Activated CD8-positive, alpha-beta memory T cell treated with anti-CD3 and anti-CD28 coated beads for 36 hours (primary cell): Measurements from ENCODE around the gene GPX3. TPM values are rescaled to one million over a fixed set of nuclear protein-coding genes. Genes with fewer than 3 reads are reported as not detected.

Experiments used
- CTCF ChIA-PET: fragments of 350-600 bp; sonication (Branson Sonifier 250); formaldehyde crosslinking; loops from one replicate; lab custom pipeline; 2021; ENCODE audit warnings: antibody characterized with exemption; lab: Charles Lee
- POLR2A ChIA-PET: fragments of 350-600 bp; sonication (Branson Sonifier 250); formaldehyde crosslinking; loops from one replicate; lab custom pipeline; 2021; ENCODE audit warnings: antibody characterized with exemption; lab: Charles Lee
- total RNA-seq, 2 experiments: library from RNA; stranded (reverse); gene quantifications; one replicate each; pipeline ENCODE4 v1.2.3, GENCODE V29; 2021

GPX3 gene
- total RNA-seq, 2 experiments from 2014 or later, result not detected

GRCh38 chr5:151066920-151067319 is 46.5 kb downstream of the GPX3 start:
- ChIA-PET POLR2A (interaction anchor here (1.4 kb wide), 2 partner anchors 9 to 20 kb away, joined by 3 to 4 read pairs; no protein-coding TSS in a partner anchor), CTCF (interaction anchor here (2.5 kb wide), 1 partner anchor 15 kb away, joined by 8 read pairs; no protein-coding TSS in a partner anchor)

GRCh38 chr5:151067632-151068432 is 47.4 kb downstream of the GPX3 start:
- CTCF ChIA-PET, result interaction anchor here (1.2 to 2.5 kb wide), 3 partner anchors 10 to 19 kb away, joined by 4 to 8 read pairs (median 8); no protein-coding TSS in a partner anchor
- POLR2A ChIA-PET, result interaction anchor here (2.1 kb wide), 1 partner anchor 14 kb away, joined by 10 read pairs; the partner anchor contains the start of gene TNIP1

DNA sequence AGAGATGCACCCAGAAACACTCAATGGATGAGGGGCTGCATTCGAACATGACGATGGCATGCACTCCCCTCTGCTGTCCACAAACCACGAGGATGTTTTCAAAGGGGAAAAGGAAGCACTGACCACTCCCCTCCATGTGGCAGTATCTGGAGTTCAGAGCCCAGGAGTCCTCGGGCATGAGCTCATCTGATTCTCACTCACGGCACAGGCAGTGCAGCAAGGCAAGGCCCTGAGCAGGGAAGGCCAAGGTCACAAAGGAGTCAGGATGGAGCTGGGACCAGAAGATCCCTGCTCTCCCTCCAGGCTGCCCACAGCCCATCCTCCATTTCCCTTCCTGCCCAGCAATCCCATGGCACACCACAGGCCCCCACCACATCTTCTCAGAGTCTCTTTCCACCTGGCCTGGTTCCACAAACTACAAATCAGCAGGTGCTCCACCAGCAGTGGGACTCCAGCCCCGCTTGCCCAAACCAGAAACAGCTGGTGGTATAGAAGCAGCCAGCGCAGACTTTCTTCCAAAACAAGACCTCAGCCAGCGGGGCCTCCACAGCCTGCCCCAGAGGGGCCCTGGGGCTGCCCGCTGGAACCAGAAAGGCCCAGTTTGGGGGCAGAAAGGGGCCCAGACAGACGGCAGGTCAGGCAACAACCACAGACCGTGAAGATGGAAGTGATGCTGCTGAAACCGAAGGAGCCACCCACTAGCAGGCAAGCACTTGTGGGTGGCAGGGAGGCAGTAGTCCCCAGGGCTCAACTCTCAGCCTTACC is 48.2 kb downstream of the GPX3 start:
- CTCF ChIA-PET, result interaction anchor here (0.9 to 3.9 kb wide), 5 partner anchors 10 to 47 kb away, joined by 4 to 11 read pairs (median 5); no protein-coding TSS in a partner anchor
- POLR2A ChIA-PET, result interaction anchor here (2.1 kb wide), 2 partner anchors 10 to 13 kb away, joined by 9 to 10 read pairs; partner anchors contain the start of gene TNIP1

GRCh38 chr5:151070449-151070848 is 50.1 kb downstream of the GPX3 start:
- ChIA-PET POLR2A (interaction anchor here (1.0 to 2.1 kb wide), 2 partner anchors 8 to 20 kb away, joined by 3 to 9 read pairs; no protein-coding TSS in a partner anchor), CTCF (interaction anchor here (1.8 to 3.9 kb wide), 2 partner anchors 28 to 45 kb away, joined by 5 to 11 read pairs; no protein-coding TSS in a partner anchor)

DNA sequence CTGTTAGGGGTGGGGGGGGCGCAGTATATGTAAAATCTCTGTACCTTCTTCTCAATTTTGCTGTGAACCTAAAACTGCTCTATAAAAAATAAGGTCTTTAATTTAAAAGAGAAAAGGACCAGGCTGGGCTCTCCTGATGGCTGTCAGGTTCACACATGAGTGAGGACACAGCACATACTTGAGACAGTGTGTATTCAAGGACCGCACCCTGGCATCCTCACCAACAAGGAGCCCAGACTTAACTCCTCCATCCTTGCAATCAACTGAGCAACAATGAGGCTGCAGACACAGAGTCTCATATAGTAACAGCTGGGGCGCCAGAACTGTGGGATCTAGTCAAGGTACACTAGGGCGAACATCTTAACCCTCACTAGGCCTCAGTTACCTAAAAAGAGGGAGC is 50.6 kb downstream of the GPX3 start:
- ChIA-PET POLR2A (interaction anchor here (1.0 kb wide), 1 partner anchor 20 kb away, joined by 3 read pairs; no protein-coding TSS in a partner anchor), CTCF (interaction anchor here (1.0 to 3.9 kb wide), 3 partner anchors 19 to 94 kb away, joined by 3 to 11 read pairs (median 5); no protein-coding TSS in a partner anchor)

- ChIA-PET CTCF (interaction anchor here (0.6 to 3.9 kb wide), 5 partner anchors 11 to 96 kb away, joined by 3 to 11 read pairs (median 4); no protein-coding TSS in a partner anchor), POLR2A (interaction anchor here (0.7 kb wide), 1 partner anchor 513 kb away, joined by 3 read pairs; no protein-coding TSS in a partner anchor)
These were observed 51.6 kb downstream of the GPX3 start for GRCh38 chr5:151071848-151072629.

DNA sequence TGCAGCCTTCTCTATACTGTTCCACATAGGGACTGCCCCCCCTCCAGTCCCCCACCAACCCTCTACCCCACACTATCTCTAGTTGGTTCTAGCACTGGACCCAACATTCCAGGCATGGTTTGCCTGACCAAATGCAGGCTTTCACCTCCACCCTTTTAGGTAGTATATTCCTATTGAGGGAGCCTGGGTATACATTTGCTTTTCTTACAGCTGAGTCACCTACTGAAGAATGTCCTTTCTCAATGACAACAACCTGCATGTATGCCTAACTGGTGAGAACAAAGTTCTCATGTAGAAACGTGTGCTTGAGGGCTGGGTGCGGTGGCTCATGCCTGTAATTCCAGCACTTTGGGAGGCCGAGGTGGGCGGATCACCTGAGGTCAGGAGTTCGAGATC is 52.2 kb downstream of the GPX3 start:
- POLR2A ChIA-PET, result no interaction called here

DNA sequence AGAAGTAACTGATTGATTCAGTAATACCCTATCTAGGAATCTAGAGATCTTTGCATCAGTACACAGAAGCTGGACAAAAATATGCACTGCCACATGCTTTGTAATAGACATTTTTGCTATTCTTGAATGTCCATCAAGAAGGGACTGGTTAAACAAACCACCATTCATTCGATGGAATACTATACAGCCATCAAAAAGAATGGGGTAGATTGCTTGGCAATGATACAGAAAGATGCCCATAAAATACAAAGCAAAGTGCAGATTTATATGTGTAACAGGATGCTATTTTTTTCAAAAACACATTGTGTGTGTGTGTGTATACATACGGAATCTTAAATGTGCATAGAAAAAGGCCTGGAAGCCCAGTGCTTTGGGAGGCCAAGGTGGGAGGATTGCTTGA is 52.9 kb downstream of the GPX3 start:
- ChIA-PET CTCF (interaction anchor here (0.7 to 2.0 kb wide), 2 partner anchors 10 to 371 kb away, joined by 3 to 4 read pairs; no protein-coding TSS in a partner anchor), POLR2A (interaction anchor here (0.6 kb wide), 1 partner anchor 11 kb away, joined by 4 read pairs; no protein-coding TSS in a partner anchor)

More for the DNA sequence above, 52.2 kb downstream of the GPX3 start:
- CTCF ChIA-PET, result interaction anchor here (0.7 to 3.9 kb wide), 3 partner anchors 11 to 370 kb away, joined by 3 to 11 read pairs (median 4); no protein-coding TSS in a partner anchor

- ChIA-PET POLR2A (no interaction called here), CTCF (interaction anchor here (1.3 kb wide), 1 partner anchor 41 kb away, joined by 3 read pairs; no protein-coding TSS in a partner anchor)
These were observed 54.2 kb downstream of the GPX3 start for GRCh38 chr5:151074557-151074956.

DNA sequence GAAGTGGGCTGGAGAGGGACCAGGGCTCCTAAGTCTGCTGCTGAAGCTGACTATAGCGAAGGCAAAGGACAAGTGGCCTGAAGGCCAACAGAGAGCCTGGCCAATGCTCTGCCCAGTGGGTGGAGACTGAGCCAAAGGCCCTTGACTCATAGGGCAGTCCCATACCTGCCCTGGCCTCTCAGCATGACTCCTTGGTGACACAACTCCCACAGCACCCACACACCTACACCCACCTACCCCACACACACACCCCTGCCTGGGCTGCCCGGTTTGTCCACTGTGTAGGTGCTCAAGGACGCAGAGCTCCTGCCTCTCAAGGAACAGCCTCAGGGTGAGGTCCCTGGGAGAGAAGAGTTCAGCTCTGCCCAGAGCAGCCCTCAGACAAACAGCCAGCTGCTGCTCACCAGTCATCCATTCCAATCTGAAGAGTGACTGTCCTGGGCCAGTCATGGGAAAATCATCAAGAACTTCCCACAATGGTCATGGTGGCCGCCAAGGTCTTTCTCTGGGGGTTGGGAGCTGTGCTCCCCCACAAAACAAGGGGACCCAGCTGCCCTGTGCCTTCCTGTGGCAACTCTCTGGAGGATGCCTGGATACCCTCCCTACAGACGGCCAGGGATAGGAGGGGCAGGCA is 55.4 kb downstream of the GPX3 start:
- CTCF ChIA-PET, result interaction anchor here (0.9 to 4.1 kb wide), 3 partner anchors 24 to 75 kb away, joined by 3 to 14 read pairs (median 3); no protein-coding TSS in a partner anchor
- POLR2A ChIA-PET, result interaction anchor here (1.8 kb wide), 1 partner anchor 10 kb away, joined by 4 read pairs; no protein-coding TSS in a partner anchor

DNA sequence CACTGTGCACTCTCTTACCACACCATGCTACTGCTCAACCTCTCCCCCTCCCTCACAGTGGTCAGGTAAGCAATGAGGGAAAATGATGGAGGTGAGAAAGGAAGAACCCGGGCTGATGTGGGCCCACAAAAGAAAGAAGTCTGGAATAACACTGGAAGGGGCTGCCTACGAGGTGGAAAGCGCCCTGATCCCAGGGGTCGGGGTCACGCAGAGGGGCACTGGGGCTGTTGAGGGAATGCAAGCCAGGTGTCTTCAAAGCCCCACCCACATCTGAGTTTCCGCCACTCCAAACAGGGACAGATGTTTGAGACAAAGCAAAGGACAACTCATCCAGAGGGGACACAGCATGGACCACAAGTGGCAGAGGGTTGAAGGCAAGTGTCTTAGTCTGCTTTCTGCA is 56.2 kb downstream of the GPX3 start:
- POLR2A ChIA-PET, result interaction anchor here (1.8 kb wide), 1 partner anchor 10 kb away, joined by 4 read pairs; no protein-coding TSS in a partner anchor
- CTCF ChIA-PET, result interaction anchor here (0.9 to 4.1 kb wide), 3 partner anchors 25 to 74 kb away, joined by 3 to 14 read pairs (median 3); no protein-coding TSS in a partner anchor

DNA sequence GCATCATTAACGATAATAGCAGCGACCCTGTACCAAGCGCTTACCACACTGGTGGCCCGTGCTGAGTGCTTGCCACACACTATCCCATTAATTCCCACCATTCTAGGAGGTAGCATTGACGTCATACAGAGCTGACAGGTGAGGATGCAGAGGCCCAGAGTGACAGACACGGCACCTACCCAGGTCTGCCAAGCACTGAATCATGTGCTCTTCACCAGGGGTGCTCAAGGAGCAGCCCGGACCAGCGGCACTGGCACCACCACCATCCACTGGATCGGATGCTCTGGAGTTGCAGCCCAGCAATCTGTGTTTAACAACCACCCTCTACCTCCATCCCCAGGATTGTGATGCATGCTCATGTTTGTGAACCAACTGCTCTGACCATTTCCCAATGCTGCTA is 57.0 kb downstream of the GPX3 start:
- CTCF ChIA-PET, result interaction anchor here (1.1 to 4.1 kb wide), 4 partner anchors 8 to 38 kb away, joined by 3 to 14 read pairs (median 6); no protein-coding TSS in a partner anchor
- POLR2A ChIA-PET, result interaction anchor here (0.6 to 2.2 kb wide), 3 partner anchors 8 to 113 kb away, joined by 7 to 10 read pairs (median 9); no protein-coding TSS in a partner anchor

GRCh38 chr5:151077967-151078366 is 57.6 kb downstream of the GPX3 start:
- ChIA-PET POLR2A (interaction anchor here (0.6 to 2.2 kb wide), 6 partner anchors 9 to 79 kb away, joined by 4 to 10 read pairs (median 7); partner anchors contain the start of gene ANXA6), CTCF (interaction anchor here (0.9 to 4.1 kb wide), 8 partner anchors 9 to 75 kb away, joined by 3 to 14 read pairs (median 3); no protein-coding TSS in a partner anchor)
